HepG2 (cell line): ENCODE results near the gene SLC41A3. TPM values are rescaled to one million over a fixed set of nuclear protein-coding genes. Genes with fewer than 3 reads are reported as not detected.

Source experiments
- ETV5 ChIP-seq: IDR thresholded peaks from 2 replicates; pipeline ENCODE4 v1.6.1; 2018; ENCODE audit warnings: missing biosample characterization, missing genetic modification reagents, inconsistent platforms, borderline replicate concordance
- GTF2F1 ChIP-seq: fragments of 150-350 bp; IDR thresholded peaks from 2 replicates; pipeline ENCODE4 v1.6.1; 2014; ENCODE audit warnings: low read length
- KAT2B ChIP-seq: fragments of 150-350 bp; IDR thresholded peaks from 2 replicates; pipeline ENCODE4 v1.6.1; 2014; ENCODE audit warnings: low read depth, low read length, borderline replicate concordance
- NPAS2 ChIP-seq: sonication (generic); formaldehyde crosslinking; IDR thresholded peaks from 2 replicates; pipeline ENCODE4 v1.8.0; 2022; ENCODE audit warnings: mild to moderate bottlenecking, missing genetic modification reagents, borderline replicate concordance
- RBAK ChIP-seq: sonication (generic); formaldehyde crosslinking; IDR thresholded peaks from 2 replicates; pipeline ENCODE4 v1.5.1; 2020; ENCODE audit warnings: mild to moderate bottlenecking, missing genetic modification reagents
- SYNCRIP ChIP-seq: fragments of 200-400 bp; formaldehyde crosslinking; IDR thresholded peaks from 2 replicates; pipeline ENCODE4 v1.6.1; 2018; ENCODE audit warnings: mild to moderate bottlenecking, low read depth, low read length; ENCODE audit not compliant: insufficient read depth
- TEAD2 ChIP-seq: sonication (generic); formaldehyde crosslinking; IDR thresholded peaks from 2 replicates; pipeline ENCODE4 v1.9.0; 2021; ENCODE audit warnings: missing genetic modification reagents
- ZKSCAN8 ChIP-seq: IDR thresholded peaks from 2 replicates; pipeline ENCODE4 v1.6.1; 2016; ENCODE audit warnings: borderline replicate concordance, missing genetic modification reagents, missing compliant biosample characterization
- ZNF33A ChIP-seq: sonication (generic); formaldehyde crosslinking; IDR thresholded peaks from 2 replicates; pipeline ENCODE4 v1.5.1; 2020; ENCODE audit warnings: missing genetic modification reagents, mild to moderate bottlenecking, moderate library complexity, borderline replicate concordance
- ZNF34 ChIP-seq: sonication (generic); formaldehyde crosslinking; IDR thresholded peaks from 2 replicates; pipeline ENCODE4 v1.4.0; 2020; ENCODE audit warnings: mild to moderate bottlenecking, missing genetic modification reagents, borderline replicate concordance
- ZNF7 ChIP-seq: IDR thresholded peaks from 2 replicates; pipeline ENCODE4 v1.6.1; 2016; ENCODE audit warnings: missing biosample characterization, missing genetic modification reagents
- ZNF878 ChIP-seq: sonication (generic); formaldehyde crosslinking; IDR thresholded peaks from 2 replicates; pipeline ENCODE4 v1.8.1; 2023; ENCODE audit warnings: mild to moderate bottlenecking, missing genetic modification reagents, moderate library complexity
- polyA plus RNA-seq, 8 experiments: library from polyadenylated mRNA; depleted of rRNA in 3 of 8; stranded (reverse) in 7 of 8; unstranded in 1 of 8; fragments of >200 nt; fragmentation: Illumina TruSeq in 4 of 8; extraction: Trizol in 4 of 8; gene quantifications; 2 replicates each; pipeline versions ENCODE4 v1.2.1 to v1.2.3, GENCODE V29; 2011 to 2016; ENCODE audit warnings: low read depth in 4 of 8, missing spikeins in 1 of 8, mixed read lengths in 1 of 8; ENCODE audit not compliant: insufficient read depth in 1 of 8
- total RNA-seq, 5 experiments: library from RNA; depleted of rRNA; stranded (reverse); fragments of >200 nt; fragmentation: Illumina TruSeq; extraction: Trizol; gene quantifications; 2 replicates each; pipeline ENCODE4 v1.2.3, GENCODE V29; 2016; ENCODE audit warnings: low read depth in 1 of 5
- TF ChIP-seq, protein P1 (sequence below): IDR thresholded peaks from 2 replicates; pipeline ENCODE4 v1.4.0; 2020; ENCODE audit warnings: mild to moderate bottlenecking, missing genetic modification reagents
- TF ChIP-seq, protein P2 (sequence below): sonication (generic); formaldehyde crosslinking; conservative IDR thresholded peaks from 2 replicates; pipeline ENCODE4 v1.8.0; 2022; ENCODE audit warnings: low read depth, missing genetic modification reagents
- TF ChIP-seq, protein P3 (sequence below): fragments of 450-650 bp; IDR thresholded peaks from 2 replicates; pipeline ENCODE4 v1.6.1; 2017
- TF ChIP-seq, protein P4 (sequence below): sonication (generic); formaldehyde crosslinking; IDR thresholded peaks from 2 replicates; pipeline ENCODE4 v1.9.0; 2021; ENCODE audit warnings: missing genetic modification reagents, mild to moderate bottlenecking, borderline replicate concordance
- TF ChIP-seq, protein P5 (sequence below): sonication (generic); formaldehyde crosslinking; conservative IDR thresholded peaks from 2 replicates; pipeline ENCODE4 v1.8.0; 2022; ENCODE audit warnings: missing genetic modification reagents

Gene SLC41A3
- total and polyA plus RNA-seq, 2 of the 13 experiments (the other 11 are each of a cell fraction or from before 2014, with no cell fraction given): 26.0 to 71.1 TPM

DNA sequence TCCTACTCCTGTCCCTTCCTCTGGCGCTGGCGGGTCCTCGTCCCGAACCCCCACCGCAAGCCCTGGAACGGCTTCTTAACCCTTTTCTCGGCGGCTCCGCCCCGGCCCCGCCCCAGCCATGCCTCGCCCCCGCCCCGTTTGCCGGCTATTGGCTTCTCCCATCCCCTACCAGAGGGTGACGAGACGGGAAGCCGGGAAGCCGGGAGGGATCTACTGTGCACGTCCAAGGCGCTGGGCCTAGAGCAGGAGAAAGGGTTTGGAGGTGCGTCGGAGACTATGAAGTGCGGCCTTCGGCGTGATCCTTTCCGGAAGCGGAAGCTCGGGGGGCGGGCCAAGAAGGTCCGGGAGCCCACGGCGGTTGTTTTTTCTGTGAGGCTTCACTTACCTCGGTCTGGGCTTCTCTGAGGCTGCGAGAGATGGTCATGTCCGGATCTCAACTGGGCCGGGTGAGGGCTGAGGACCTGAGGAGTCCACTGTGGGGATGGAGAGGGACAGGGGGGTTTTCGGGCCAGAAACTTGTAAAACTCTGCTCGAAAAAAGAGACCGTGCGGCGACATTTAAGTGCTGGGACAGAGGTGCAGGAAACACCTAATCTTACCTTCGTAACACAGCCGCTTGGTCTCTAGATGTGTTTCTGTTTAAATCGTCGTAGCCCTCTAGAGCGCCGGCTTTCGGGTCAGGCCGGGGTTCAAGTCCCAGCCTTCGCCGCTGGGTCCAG, 93.5 kb downstream of the SLC41A3 start (continued):
- TF ChIP-seq, protein P1, sequence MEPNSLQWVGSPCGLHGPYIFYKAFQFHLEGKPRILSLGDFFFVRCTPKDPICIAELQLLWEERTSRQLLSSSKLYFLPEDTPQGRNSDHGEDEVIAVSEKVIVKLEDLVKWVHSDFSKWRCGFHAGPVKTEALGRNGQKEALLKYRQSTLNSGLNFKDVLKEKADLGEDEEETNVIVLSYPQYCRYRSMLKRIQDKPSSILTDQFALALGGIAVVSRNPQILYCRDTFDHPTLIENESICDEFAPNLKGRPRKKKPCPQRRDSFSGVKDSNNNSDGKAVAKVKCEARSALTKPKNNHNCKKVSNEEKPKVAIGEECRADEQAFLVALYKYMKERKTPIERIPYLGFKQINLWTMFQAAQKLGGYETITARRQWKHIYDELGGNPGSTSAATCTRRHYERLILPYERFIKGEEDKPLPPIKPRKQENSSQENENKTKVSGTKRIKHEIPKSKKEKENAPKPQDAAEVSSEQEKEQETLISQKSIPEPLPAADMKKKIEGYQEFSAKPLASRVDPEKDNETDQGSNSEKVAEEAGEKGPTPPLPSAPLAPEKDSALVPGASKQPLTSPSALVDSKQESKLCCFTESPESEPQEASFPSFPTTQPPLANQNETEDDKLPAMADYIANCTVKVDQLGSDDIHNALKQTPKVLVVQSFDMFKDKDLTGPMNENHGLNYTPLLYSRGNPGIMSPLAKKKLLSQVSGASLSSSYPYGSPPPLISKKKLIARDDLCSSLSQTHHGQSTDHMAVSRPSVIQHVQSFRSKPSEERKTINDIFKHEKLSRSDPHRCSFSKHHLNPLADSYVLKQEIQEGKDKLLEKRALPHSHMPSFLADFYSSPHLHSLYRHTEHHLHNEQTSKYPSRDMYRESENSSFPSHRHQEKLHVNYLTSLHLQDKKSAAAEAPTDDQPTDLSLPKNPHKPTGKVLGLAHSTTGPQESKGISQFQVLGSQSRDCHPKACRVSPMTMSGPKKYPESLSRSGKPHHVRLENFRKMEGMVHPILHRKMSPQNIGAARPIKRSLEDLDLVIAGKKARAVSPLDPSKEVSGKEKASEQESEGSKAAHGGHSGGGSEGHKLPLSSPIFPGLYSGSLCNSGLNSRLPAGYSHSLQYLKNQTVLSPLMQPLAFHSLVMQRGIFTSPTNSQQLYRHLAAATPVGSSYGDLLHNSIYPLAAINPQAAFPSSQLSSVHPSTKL (CRISPR knock-in tag): peak; percentile 24
- no peak for TF ChIP-seq RBAK (CRISPR knock-in tag)
- TF ChIP-seq, protein P2, sequence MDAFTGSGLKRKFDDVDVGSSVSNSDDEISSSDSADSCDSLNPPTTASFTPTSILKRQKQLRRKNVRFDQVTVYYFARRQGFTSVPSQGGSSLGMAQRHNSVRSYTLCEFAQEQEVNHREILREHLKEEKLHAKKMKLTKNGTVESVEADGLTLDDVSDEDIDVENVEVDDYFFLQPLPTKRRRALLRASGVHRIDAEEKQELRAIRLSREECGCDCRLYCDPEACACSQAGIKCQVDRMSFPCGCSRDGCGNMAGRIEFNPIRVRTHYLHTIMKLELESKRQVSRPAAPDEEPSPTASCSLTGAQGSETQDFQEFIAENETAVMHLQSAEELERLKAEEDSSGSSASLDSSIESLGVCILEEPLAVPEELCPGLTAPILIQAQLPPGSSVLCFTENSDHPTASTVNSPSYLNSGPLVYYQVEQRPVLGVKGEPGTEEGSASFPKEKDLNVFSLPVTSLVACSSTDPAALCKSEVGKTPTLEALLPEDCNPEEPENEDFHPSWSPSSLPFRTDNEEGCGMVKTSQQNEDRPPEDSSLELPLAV (CRISPR knock-in tag): no peak
- TF ChIP-seq, protein P3, sequence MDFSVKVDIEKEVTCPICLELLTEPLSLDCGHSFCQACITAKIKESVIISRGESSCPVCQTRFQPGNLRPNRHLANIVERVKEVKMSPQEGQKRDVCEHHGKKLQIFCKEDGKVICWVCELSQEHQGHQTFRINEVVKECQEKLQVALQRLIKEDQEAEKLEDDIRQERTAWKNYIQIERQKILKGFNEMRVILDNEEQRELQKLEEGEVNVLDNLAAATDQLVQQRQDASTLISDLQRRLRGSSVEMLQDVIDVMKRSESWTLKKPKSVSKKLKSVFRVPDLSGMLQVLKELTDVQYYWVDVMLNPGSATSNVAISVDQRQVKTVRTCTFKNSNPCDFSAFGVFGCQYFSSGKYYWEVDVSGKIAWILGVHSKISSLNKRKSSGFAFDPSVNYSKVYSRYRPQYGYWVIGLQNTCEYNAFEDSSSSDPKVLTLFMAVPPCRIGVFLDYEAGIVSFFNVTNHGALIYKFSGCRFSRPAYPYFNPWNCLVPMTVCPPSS: no peak
- peak; percentile 35; the same call in 1 of the 2 replicates for TF ChIP-seq ETV5 (CRISPR knock-in tag)
- TF ChIP-seq ZNF7 (CRISPR knock-in tag): no peak
- TF ChIP-seq, protein P4, sequence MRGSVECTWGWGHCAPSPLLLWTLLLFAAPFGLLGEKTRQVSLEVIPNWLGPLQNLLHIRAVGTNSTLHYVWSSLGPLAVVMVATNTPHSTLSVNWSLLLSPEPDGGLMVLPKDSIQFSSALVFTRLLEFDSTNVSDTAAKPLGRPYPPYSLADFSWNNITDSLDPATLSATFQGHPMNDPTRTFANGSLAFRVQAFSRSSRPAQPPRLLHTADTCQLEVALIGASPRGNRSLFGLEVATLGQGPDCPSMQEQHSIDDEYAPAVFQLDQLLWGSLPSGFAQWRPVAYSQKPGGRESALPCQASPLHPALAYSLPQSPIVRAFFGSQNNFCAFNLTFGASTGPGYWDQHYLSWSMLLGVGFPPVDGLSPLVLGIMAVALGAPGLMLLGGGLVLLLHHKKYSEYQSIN (CRISPR knock-in tag): no peak
- TF ChIP-seq ZNF33A: no peak
- no peak for TF ChIP-seq TEAD2
- TF ChIP-seq KAT2B: no peak
- no peak for TF ChIP-seq NPAS2 (CRISPR knock-in tag)
- TF ChIP-seq, protein P5, sequence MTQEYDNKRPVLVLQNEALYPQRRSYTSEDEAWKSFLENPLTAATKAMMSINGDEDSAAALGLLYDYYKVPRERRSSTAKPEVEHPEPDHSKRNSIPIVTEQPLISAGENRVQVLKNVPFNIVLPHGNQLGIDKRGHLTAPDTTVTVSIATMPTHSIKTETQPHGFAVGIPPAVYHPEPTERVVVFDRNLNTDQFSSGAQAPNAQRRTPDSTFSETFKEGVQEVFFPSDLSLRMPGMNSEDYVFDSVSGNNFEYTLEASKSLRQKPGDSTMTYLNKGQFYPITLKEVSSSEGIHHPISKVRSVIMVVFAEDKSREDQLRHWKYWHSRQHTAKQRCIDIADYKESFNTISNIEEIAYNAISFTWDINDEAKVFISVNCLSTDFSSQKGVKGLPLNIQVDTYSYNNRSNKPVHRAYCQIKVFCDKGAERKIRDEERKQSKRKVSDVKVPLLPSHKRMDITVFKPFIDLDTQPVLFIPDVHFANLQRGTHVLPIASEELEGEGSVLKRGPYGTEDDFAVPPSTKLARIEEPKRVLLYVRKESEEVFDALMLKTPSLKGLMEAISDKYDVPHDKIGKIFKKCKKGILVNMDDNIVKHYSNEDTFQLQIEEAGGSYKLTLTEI (CRISPR knock-in tag): no peak
- no peak for TF ChIP-seq SYNCRIP
- no peak for TF ChIP-seq ZNF878 (CRISPR knock-in tag)
- no peak for TF ChIP-seq ZNF34
- no peak for TF ChIP-seq GTF2F1
- TF ChIP-seq ZKSCAN8: no peak
